Natural killer cell treated with Interleukin-12 subunit alpha and Interleukin-12 subunit beta and Interleukin-15 and Interleukin-18, amount 100 ng/mL, for 72 hours (primary cell): ENCODE measurements around the gene DDX52. TPM values are rescaled to one million over a fixed set of nuclear protein-coding genes. Genes with fewer than 3 reads are reported as not detected.
A peak's percentile ranks its signal among the peaks of the same experiment; 100 is the strongest.

ENCODE experiments used
- ATAC-seq, 2 donors: fragments of 150-1000 bp; cut with Tn5 transposase in 1 of 2; sonication (Bioruptor Pico), chemical (Tn5 transposase) in 1 of 2; 2 replicates each; pipeline ENCODE4 v1.10.0; 2021
- DNase-seq: peaks from one replicate; pipeline ENCODE4 v3.0.0; 2022; ENCODE audit warnings: low spot score
- H3K27ac Mint-ChIP-seq, 2 donors: 1 replicate in 1 of 2; 2 replicates in 1 of 2; pipeline ENCODE4 v1.8.0; 2022; ENCODE audit warnings: mixed read lengths in 2 of 2, mild to moderate bottlenecking in 1 of 2, moderate library complexity in 1 of 2
- H3K27me3 Mint-ChIP-seq, 2 donors: 1 replicate in 1 of 2; 2 replicates in 1 of 2; pipeline ENCODE4 v1.8.0; 2022; ENCODE audit warnings: mixed read lengths in 2 of 2
- H3K36me3 Mint-ChIP-seq: one replicate; pipeline ENCODE4 v1.8.0; 2022; ENCODE audit warnings: mixed read lengths
- H3K4me1 Mint-ChIP-seq, 2 donors: 1 replicate in 1 of 2; 2 replicates in 1 of 2; pipeline ENCODE4 v1.8.0; 2022; ENCODE audit warnings: low read depth in 2 of 2, mixed read lengths in 2 of 2, mild to moderate bottlenecking in 1 of 2
- H3K4me3 Mint-ChIP-seq: one replicate; pipeline ENCODE4 v1.8.0; 2022; ENCODE audit warnings: mixed read lengths
- H3K9me3 Mint-ChIP-seq: 2 replicates; pipeline ENCODE4 v1.8.0; 2022; ENCODE audit warnings: mixed read lengths
- total RNA-seq, 2 donors: library from RNA; stranded (reverse); gene quantifications; one replicate each; pipeline ENCODE4 v1.2.3, GENCODE V29; 2022

DDX52 gene
- total RNA-seq, 2 donors from 2014 or later = 35.0 to 52.9 TPM

GRCh38 chr17:37592291-37592690 lies 51.0 kb downstream of the DDX52 start:
- no peaks in the 10 kb centered on the region for H3K27me3 Mint-ChIP-seq
- H3K4me3 Mint-ChIP-seq = no peak overlapping the region
- peaks cover 26 to 33% of the 10 kb centered on the region in 2 donors for H3K4me1 Mint-ChIP-seq
- DNase-seq = no peak
- peaks cover 13% of the 10 kb centered on the region for H3K36me3 Mint-ChIP-seq
- ATAC-seq = no peak
- peak overlapping the region; percentile 7 to 75 for H3K27ac Mint-ChIP-seq
- H3K9me3 Mint-ChIP-seq = no peaks in the 10 kb centered on the region

DNA sequence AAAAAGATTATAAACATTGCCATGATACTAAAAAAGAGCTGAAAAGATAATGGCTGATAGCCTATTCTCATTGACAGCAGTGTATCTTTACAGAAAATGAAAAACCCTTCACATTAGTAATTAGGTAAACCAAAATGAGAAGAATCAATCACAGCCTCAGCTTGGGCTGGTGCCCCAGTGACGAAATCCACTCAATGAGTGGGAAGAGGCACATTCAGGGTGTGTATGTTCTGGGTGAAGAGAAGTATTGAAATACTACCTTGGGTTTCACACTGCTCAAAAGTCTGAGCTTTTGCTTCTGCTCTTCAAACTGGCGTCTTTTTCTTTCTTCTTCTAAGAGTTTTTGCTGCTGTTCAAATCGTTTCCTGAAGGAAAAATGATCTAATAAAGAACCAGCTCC lies 58.2 kb downstream of the DDX52 start:
- Mint-ChIP-seq H3K36me3 (peaks cover 26% of the 10 kb centered on the region), H3K4me3 (no peak overlapping the region)
- ATAC-seq = no peak

DNA sequence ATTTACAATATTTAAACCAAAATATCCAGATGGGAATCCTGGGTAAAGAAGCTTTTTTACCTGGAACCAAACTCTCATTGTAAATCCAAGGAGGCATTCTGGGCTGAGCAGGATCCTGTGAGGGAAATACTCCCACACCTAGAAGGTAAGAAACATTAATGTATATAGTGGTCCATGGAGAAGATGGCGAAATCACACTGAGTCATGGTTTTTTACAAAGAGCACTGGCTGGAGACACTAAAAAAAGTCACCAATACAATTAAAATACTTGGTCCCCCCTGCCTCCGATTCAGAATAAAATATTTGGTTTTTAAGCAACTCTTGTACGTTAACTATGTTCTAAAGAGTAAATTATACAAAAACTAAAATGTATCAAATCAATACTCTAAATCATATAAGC lies 67.0 kb downstream of the DDX52 start:
- ATAC-seq (no peak), DNase-seq (no peak)
- no peak overlapping the region for H3K4me3 Mint-ChIP-seq
- peaks cover 16% of the 10 kb centered on the region for H3K36me3 Mint-ChIP-seq
- H3K27me3 Mint-ChIP-seq = no peaks in the 10 kb centered on the region
- peaks cover 11 to 15% of the 10 kb centered on the region in 2 donors for H3K4me1 Mint-ChIP-seq
- H3K27ac Mint-ChIP-seq = no peak overlapping the region
- H3K9me3 Mint-ChIP-seq = no peaks in the 10 kb centered on the region

More for the DNA sequence above, 58.2 kb downstream of the DDX52 start:
- H3K9me3 Mint-ChIP-seq = no peaks in the 10 kb centered on the region
- no peak overlapping the region for H3K27ac Mint-ChIP-seq
- peaks cover 14 to 23% of the 10 kb centered on the region in 2 donors for H3K4me1 Mint-ChIP-seq
- no peak for DNase-seq
- no peaks in the 10 kb centered on the region for H3K27me3 Mint-ChIP-seq

DNA sequence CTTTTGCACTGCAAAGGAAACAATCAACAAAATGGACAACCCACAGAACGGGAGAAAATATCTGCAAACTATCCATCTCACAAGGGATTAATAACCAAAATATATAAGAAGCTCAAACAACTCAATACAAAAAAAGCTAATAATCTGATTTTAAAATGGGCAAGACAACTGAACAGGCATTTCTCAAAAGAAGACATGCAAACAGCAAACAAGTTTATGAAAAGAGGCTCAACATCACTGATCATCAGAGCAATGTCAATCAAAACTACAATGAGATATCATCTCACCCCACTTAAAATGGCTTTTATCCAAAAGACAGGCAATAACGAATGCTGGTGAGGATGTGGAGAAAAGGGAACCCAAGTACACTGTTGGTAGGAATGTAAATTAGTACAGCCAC lies 68.8 kb downstream of the DDX52 start:
- DNase-seq = no peak
- no peaks in the 10 kb centered on the region for H3K9me3 Mint-ChIP-seq
- H3K4me1 Mint-ChIP-seq = peaks cover 11 to 15% of the 10 kb centered on the region in 2 donors
- H3K27ac Mint-ChIP-seq = no peak overlapping the region
- H3K4me3 Mint-ChIP-seq = no peak overlapping the region
- ATAC-seq = no peak
- H3K36me3 Mint-ChIP-seq = peaks cover 16% of the 10 kb centered on the region
- H3K27me3 Mint-ChIP-seq = no peaks in the 10 kb centered on the region

GRCh38 chr17:37571674-37572073 lies 71.6 kb downstream of the DDX52 start:
- Mint-ChIP-seq H3K4me3 (no peak overlapping the region), H3K9me3 (no peaks in the 10 kb centered on the region), H3K27ac (no peak overlapping the region), H3K36me3 (peaks cover 32% of the 10 kb centered on the region), H3K27me3 (no peaks in the 10 kb centered on the region), H3K4me1 (peaks cover 15 to 16% of the 10 kb centered on the region in 2 donors)
- ATAC-seq (no peak), DNase-seq (no peak)

- Mint-ChIP-seq H3K4me3 (no peak overlapping the region), H3K27ac (no peak overlapping the region), H3K27me3 (no peaks in the 10 kb centered on the region), H3K36me3 (peaks cover 34% of the 10 kb centered on the region), H3K9me3 (no peaks in the 10 kb centered on the region), H3K4me1 (peaks cover 15 to 16% of the 10 kb centered on the region in 2 donors)
- ATAC-seq (peak in 1 of 2 donors; percentile 65), DNase-seq (no peak)
Measured at GRCh38 chr17:37570527-37571093, 72.6 kb downstream of the DDX52 start.

DNA sequence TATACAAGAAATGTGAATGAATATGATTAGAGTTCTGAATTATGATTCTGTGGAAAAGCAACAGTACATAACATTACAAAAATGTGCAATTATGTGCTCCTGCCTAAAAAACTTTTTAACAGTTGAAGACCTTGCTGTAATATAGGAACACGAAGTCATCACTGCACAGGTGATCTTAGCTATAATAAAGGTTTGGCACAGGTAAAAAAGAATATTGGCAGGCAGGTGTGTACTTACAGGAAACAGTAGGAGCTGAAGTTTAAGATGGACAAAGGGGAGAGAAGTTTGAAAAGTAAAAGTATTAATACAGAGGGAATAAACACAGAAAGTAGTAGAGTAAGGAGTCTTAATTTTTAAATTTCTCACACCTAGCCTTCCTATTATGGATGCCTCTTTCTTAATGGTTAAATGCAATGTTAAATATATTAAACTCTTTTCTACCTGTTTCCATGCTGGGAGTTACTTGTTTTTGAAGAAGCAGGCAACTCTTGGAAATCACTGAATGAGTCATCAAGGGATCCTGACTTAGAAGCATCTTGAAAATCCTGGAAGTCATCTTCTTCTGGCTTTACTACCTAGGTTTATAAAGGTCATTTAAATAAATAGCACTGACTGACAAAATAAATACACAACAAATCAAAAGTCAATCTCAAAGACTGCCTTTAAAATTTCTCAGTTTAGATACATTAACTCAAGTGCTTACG lies 74.7 kb downstream of the DDX52 start:
- DNase-seq (no peak), ATAC-seq (no peak)
- no peaks in the 10 kb centered on the region for H3K27me3 Mint-ChIP-seq
- H3K4me3 Mint-ChIP-seq = no peak overlapping the region
- peaks cover 10 to 11% of the 10 kb centered on the region in 2 donors for H3K4me1 Mint-ChIP-seq
- peaks cover 22% of the 10 kb centered on the region for H3K36me3 Mint-ChIP-seq
- no peak overlapping the region for H3K27ac Mint-ChIP-seq
- no peaks in the 10 kb centered on the region for H3K9me3 Mint-ChIP-seq

DNA sequence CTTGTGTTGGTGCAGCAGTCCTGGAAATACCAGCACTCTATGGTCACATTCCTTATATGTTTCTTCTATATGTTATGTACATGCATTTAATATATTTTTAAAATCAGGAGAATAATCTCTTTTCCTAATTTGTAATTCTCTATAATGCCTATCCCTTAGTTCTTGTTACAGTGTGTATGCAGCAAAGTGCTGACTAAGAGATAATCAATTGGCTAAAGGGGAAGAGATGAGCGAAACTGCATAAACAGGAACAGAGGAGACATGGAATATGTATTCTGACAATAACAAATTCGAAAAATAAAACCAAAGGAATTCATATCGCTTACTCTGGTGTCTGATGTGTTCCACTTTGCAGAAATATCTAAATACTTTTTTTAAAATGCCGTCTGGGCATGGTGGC lies 75.7 kb downstream of the DDX52 start:
- Mint-ChIP-seq H3K36me3 (peaks cover 22% of the 10 kb centered on the region), H3K27ac (no peak overlapping the region), H3K9me3 (no peaks in the 10 kb centered on the region), H3K27me3 (no peaks in the 10 kb centered on the region), H3K4me1 (peaks cover 6 to 11% of the 10 kb centered on the region in 2 donors), H3K4me3 (no peak overlapping the region)
- DNase-seq (no peak), ATAC-seq (no peak)

- H3K9me3 Mint-ChIP-seq = no peaks in the 10 kb centered on the region
- H3K4me1 Mint-ChIP-seq = peaks cover 6 to 11% of the 10 kb centered on the region in 2 donors
- no peak overlapping the region for H3K27ac Mint-ChIP-seq
- DNase-seq = no peak
- no peak for ATAC-seq
- H3K4me3 Mint-ChIP-seq = no peak overlapping the region
- H3K36me3 Mint-ChIP-seq = peaks cover 22% of the 10 kb centered on the region
- no peaks in the 10 kb centered on the region for H3K27me3 Mint-ChIP-seq
Measured at GRCh38 chr17:37567137-37567536, 76.1 kb downstream of the DDX52 start.

- peaks cover 6 to 11% of the 10 kb centered on the region in 2 donors for H3K4me1 Mint-ChIP-seq
- no peaks in the 10 kb centered on the region for H3K9me3 Mint-ChIP-seq
- DNase-seq (no peak), ATAC-seq (peak in 1 of 2 donors; percentile 24)
- no peaks in the 10 kb centered on the region for H3K27me3 Mint-ChIP-seq
- H3K36me3 Mint-ChIP-seq = peaks cover 22% of the 10 kb centered on the region
- H3K4me3 Mint-ChIP-seq = no peak overlapping the region
- H3K27ac Mint-ChIP-seq = peak overlapping the region; percentile 24 to 29
Measured at GRCh38 chr17:37564252-37564651, 79.0 kb downstream of the DDX52 start.

DNA sequence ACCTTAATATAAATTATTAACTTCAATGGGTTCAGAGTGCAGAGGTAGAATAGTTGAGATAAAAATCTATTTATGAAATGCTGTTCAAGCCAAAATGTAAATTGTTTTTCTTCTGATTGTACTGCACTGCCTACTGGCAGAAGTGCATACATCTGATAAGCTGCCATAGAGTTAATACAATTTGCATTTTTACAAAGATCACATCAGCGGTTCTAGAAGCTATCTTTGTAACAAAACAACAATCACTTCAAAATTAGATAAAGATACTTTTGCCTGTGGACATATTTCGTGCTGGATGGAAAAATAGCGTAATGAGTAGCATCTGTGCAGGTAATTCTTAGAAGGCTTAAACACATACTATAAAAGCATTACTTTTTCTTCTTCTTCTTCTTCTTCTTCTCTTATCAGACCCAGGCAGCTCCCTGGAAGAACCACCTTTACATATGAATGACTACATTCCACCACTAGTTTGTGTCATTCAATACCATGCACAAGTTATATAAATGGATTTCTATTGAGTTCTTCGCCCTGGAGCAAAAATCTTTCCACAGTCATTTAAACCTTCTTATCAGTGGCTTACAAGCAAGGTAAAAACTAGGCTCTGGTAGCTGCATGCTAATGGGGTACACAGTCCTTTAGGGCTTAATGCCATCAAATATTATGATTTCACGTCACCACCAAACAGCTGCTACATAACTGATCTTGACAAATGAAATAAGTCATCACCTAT lies 81.1 kb downstream of the DDX52 start:
- H3K36me3 Mint-ChIP-seq = peaks cover 22% of the 10 kb centered on the region
- peaks cover 6 to 10% of the 10 kb centered on the region in 2 donors for H3K4me1 Mint-ChIP-seq
- ATAC-seq = no peak
- no peak overlapping the region for H3K27ac Mint-ChIP-seq
- no peaks in the 10 kb centered on the region for H3K9me3 Mint-ChIP-seq
- H3K27me3 Mint-ChIP-seq = no peaks in the 10 kb centered on the region
- no peak overlapping the region for H3K4me3 Mint-ChIP-seq
- DNase-seq = no peak
